SK-N-DZ (cell line): ENCODE data around the gene LCE1B. TPM values are rescaled to one million over a fixed set of nuclear protein-coding genes. Genes with fewer than 3 reads are reported as not detected.

Experiments used
- DNase-seq: peaks from one replicate; pipeline ENCODE4 v3.0.0-alpha.2; 2015; ENCODE audit warnings: low spot score
- polyA plus RNA-seq, 2 experiments: library from polyadenylated mRNA; depleted of rRNA; stranded (reverse); fragments of >200 nt; gene quantifications; 2 replicates each; pipeline ENCODE4 v1.2.3, GENCODE V29; 2014

LCE1B gene, protein sequence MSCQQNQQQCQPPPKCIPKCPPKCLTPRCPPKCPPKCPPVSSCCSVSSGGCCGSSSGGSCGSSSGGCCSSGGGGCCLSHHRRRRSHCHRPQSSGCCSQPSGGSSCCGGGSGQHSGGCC
- not detected in 2 replicates for polyA plus RNA-seq (2014; cell fraction: cytosol; rRNA removed)
- not detected in 2 replicates for polyA plus RNA-seq (2014; cell fraction: nucleus; rRNA removed)

DNA sequence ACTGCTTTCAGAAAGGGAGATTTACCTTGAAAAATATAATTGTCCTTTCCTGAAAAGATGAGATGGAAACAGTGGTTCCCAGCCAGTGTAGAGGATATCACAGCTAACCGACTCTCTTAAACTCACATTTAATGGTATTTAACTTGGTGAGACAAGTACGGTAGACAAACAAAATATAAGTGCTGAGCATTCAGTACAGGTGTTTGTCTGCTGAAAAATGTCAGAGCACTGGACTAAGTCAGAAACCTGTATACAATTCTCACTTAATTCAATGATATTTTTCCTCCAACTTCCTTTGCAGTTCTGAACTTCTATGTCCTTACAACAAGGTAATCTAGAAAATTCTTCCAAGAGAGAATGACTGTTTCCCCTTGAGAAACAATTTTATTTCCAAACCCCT lies at the start of gene LCE1B:
Gene LCE1B, plus strand, starts transcription at position 301 of the 400 bp plus-strand sequence. CDS start 476 bp downstream, outside the sequence.
- DNase-seq = no peak

DNA sequence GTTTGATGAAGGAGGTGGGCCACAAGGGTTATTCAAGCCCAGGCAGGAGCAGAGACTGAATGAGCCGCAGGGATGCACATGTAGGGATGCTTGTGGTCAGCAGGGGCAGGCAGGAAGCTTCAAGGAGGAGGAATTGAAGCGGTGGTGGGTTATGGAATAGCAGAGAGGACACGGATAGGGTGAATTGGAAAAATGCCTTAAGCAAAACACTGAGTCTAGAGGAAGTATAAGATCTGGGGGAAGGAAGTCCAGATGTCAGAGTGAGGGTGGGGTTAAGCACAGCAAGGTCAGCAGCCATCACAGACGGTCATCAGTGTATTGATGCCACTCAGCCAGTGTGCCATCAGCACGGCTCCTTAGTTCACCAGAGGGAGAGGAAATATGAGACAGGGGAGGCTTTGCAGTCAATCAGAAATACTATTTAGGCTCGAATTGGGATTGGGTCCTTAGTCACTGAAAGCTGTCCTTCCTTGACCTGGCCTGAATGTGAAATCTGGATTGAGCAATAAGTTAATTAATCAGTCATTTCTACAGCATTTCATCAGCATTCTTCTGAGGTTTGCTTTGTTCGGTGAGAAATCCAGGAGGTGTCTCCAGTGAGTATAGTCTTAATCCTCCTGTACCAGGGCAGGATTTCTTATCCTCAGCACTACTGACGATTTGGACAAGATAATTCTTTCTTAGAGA lies 42.8 kb upstream of the LCE1B start:
- DNase-seq = no peak

DNA sequence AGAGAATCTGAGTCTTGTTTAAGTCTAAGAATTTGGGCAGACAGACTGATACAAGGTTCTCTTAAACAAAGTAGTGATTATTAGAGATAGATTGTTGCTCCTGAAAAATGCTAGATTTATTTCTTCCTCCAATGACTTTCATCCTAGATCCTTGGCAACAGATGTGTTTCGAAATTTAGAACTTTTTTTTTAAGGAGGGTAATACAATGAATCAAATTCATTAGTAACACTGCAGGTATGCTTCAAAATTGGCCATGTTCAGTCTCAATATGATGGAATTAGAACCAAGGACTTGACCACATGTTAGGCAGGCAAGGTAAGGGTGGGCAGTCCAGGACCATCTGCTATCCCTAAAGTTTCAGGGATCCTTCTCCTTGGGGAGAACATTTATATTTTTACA lies 41.4 kb upstream of the LCE1B start:
- DNase-seq = no peak

DNA sequence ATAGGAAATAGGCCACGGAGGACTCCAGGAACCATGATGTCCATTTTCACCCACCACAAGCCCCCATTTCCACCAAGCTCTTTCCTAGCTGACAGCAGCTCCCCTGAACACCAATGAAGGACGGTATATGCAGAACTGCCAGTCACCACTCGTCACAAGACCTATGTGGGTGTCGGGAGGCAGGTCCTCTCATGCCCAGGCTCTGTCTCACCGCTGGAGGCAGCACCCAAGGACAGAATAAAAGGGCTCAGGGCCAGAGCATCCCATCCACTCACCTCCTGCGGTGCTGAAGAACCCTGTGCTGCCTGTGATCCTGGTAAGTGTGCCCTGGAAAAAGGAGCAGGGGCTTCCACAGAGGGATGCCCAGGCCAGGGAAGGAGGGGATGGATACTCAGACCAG lies 36.9 kb upstream of the LCE1B start, which contains the start of gene LCE1F:
Gene LCE1F, plus strand, starts transcription at position 266 of the 400 bp plus-strand sequence. CDS start 1,232 bp downstream, outside the sequence.
- DNase-seq = no peak

DNA sequence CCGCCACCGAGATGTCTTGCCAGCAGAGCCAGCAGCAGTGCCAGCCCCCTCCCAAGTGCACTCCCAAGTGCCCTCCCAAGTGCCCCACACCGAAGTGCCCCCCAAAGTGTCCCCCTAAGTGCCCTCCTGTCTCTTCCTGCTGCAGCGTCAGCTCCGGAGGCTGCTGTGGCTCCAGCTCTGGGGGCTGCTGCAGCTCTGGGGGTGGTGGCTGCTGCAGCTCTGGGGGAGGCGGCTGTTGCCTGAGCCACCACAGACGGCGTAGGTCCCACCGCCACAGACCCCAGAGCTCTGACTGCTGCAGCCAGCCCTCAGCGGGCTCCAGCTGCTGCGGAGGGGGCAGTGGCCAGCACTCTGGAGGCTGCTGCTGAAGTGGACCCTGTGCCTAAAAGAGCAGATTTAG lies 35.4 kb upstream of the LCE1B start:
- DNase-seq = no peak

DNA sequence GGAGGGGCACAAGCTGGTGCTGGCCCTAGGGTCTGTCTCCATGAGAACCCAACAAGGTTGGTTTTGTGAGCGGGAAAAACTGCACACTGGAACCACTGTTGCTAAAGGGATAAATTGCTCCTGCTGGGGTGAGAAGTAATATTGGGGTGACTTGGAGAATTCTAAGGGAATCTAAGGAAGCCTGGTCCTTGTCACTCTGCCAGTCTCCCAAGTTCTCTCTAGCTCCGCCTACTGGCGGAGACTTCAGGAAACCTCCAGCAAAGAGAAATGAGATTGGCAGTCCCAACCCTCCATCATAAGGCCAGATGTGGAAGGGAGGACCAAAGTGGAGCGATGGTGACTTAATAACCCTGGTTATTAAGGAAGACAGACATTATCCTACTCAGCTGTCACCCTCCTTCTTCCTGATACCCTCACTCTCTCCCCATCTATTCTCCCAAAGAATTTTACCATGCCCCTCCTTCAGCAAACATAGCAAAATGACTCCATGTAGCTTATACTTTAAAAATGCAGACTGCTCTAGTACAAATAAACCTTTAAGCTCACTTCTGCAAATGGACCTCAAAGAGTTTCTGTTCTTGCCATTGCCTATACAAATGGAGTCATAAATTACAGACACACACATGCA lies 34.1 kb upstream of the LCE1B start:
- DNase-seq = peak; percentile 33

DNA sequence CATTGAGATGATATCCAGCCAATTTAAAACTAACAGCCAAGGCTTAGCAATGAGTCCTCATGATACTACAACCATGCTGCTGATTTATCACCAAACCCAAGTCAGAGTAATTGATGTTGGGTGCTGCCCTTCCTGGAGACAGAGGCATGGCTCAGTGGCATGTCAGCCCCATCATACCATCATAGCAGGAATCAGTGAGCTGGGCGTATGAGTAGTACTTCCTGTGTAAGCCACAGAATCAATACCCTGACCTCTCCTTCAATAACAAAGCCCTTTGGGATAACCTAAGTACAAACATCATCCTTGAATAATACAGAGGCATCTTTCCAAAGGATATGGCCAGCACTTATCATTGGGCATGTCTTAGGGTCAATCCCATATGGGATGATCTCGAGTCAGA lies 28.7 kb upstream of the LCE1B start:
- DNase-seq = no peak

DNA sequence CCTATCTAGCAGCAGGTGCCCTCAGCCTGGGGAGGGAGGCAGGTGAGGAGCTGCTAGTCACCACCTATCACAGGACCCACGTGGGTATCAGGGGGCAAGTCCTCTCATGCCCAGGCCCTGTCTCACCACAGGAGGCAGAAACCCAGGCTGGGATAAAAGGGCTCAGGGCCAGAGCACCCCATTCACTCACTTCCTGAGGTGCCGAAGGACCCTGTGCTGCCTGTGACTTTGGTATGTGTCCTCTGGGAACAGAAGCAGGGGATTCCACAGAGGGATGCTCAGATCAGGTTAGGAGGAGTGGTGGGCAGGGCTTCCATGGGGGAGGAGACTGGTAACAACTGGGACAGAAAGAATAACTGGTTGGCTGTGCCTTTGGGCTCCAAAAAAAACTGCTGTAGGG lies 25.7 kb upstream of the LCE1B start, which contains the start of gene LCE1E:
Gene LCE1E, plus strand, starts transcription at position 181 of the 400 bp plus-strand sequence. CDS start 1,043 bp downstream, outside the sequence.
- no peak for DNase-seq

DNA sequence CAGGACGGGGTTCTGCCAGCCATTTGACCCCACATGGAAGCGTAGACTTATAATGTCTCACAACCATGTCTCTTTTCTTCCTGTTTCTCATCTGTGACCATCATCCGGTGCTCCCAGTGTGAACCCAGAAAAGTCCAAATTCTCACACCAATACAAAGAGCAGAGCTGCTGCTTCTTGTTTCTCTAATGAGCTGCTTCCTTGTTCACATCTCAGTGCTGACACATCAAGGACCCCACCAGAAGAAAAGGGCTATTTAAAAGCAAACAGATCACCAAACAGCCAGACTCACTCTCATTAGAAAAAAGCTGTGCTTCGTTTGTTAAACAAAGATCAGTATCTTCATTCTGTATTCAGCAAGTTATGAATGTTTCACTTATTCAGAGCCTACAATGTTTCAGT lies 16.1 kb upstream of the LCE1B start:
- DNase-seq = no peak

DNA sequence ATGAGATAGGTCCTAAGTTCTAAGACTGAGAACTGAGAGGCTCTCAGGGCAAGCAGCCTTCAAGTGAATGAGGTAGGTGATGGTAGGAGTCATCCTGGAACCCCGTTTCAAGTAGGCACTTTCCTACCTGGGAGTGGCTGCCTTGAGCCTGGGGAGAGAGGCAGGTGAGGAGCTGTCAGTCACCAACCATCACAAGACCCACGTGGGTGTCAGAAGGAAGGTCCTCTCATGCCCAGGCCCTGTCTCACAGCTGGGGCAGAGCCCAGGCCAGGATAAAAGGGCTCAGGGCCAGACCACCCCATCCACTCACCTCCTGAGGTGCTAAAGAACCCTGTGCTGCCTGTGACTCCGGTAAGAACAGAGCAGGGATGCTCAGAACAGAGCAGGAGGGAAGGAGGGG lies 15.3 kb upstream of the LCE1B start, which contains the start of gene LCE1D:
Gene LCE1D, plus strand, starts transcription at position 301 of the 400 bp plus-strand sequence. CDS start 1,074 bp downstream, outside the sequence.
- DNase-seq = no peak

DNA sequence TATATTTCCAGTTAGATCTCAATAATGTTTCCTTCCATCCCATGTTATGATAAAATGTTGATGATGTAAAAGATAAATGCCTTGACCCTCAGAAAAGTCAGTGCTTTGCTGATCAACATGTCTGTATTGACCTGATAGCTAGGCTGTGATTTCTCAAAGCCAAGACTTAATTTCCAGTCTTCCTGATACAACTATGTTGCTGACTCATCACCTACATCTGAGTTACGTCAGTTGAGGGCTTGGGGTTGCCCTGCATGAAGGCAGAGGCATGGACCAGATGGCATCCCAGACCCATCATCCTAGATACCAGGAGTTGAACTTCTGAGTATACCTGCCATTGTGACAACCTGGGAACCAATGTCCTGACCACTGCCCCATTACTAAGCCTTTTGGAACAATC lies 10.4 kb upstream of the LCE1B start:
- no peak for DNase-seq

DNA sequence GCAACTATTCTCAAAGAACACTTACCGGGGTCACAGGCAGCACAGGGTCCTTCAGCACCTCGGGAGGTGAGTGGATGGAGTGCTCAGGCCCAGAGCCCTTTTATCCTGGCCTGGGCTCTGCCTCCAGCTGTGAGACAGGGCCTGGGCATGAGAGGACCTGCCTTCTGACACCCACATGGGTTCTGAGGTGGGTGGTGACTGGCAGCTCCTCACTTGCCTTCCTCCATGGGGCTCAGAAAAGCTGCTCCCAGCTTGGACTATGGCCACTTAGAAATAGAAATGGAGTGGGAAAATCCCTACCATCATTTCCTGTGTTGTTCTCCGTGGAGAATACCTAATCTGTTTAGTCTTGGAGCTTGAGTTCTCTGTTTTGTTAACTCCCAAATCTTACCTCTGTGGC lies 5.2 kb upstream of the LCE1B start, which contains the start of gene LCE1C:
Gene LCE1C, minus strand, starts transcription at position 76 of the 400 bp plus-strand sequence. CDS start 1,173 bp downstream, outside the sequence.
- DNase-seq = no peak

DNA sequence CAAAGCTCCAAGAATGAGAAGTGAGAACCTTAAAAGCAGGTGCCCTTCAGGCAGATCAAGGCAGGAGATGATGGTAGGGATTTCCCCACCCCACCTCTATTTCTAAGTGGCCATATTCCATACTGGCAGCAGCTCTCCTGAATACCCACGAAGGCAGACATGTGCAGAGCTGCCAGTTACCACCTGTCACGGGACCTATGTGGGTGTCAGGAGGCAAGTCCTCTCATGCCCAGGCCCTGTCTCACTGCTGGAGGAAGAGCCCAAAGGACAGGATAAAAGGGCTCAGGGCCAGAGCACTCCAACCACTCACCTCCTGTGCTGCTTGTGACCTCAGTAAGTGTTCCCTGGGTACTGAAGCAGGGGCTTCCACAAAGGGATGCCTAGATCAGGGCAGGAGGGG lies 721 bp upstream of the LCE1B start:
- DNase-seq = no peak

DNA sequence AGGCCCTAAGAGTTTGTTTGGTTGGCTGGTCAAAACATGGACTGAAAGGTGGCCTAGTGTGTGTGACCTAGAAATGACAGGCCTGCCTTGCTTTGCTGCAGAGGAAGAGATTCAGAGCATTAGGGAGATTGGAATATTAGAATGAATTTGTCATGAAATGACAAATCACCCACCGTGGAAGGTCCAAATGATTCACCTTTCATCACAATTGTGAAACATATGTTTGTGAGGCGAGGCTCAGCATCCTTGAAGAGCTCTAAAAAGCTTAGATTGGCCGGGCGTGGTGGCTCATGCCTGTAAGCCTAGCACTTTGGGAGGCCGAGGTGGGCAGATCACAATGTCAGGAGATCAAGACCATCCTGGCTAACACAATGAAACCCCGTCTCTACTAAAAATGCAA lies 5.5 kb downstream of the LCE1B start:
- no peak for DNase-seq

DNA sequence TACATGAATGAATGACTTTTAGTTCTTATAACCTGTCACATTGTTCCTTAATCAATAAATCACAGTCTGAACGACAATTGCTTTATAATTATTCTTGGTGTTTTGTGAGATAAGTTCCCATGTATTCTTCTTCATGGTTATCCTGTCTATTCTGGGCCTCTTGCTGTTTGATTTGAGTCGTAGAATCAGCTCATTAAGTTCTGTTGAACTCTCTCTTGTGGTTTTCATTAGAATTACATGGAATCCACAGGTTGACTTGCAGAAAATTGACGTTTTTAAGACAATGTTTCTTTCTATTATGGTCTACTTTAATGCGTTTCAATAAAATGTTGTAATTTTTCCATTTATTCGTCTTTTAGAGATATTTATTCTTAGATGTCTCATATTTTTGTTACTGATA lies 11.5 kb downstream of the LCE1B start:
- no peak for DNase-seq

DNA sequence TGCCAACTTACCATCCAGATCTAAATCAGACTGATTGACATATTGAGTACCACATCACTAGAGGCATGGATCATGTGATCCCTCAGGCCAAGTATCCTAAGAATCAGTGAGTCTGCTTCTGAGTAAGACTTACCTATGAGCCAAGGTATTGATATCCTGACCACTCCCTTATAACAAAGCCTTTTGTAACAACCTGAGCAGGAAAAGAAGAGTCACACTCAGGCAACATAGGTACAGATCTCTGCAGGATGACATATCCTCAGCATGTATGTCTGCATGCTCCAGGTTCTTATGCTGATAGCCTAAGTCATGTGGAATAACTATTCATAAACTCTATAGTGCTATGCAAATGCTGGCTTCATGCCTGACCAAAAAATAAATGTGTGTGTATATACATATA lies 13.2 kb downstream of the LCE1B start:
- no peak for DNase-seq

DNA sequence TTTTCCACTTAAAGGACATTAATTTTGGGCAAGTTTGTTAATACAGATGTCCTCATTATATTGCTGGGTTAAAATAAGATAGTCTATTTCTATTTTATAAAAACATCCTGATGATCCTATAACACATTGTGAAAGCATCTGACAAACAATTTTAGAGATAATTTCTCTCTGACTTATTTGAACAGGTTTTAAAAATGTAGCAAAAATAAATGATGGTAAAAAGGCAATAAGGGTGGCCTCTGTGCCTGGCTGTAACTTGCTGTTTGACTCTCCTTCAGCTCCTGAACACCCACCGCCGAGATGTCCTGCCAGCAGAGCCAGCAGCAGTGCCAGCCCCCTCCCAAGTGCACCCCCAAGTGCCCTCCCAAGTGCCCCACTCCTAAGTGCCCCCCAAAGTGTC lies 15.4 kb downstream of the LCE1B start, which contains the start of gene LCE1A:
Gene LCE1A, plus strand, starts transcription at position 301 of the 400 bp plus-strand sequence. Its CDS starts 0 bp downstream, at position 301.
- no peak for DNase-seq

DNA sequence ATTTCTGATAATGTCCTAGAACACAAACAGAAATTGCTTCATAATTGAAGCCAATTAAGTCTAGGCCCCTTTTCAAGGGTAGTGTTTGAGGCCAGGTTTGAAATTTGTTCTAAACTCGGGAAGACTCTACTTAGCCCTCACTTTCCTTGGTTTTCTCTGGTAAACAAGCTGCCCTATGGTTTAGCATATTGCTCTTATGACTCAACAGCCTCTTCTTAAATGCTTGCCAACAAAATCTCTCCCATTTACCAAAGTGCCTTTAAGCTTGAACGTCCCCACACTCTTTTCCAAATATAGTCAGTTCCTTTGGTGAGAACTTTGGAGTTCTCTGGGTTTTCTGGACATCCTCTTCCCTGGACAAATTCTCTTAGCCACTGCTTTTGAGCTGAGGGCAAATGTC lies 25.1 kb downstream of the LCE1B start:
- DNase-seq = no peak

DNA sequence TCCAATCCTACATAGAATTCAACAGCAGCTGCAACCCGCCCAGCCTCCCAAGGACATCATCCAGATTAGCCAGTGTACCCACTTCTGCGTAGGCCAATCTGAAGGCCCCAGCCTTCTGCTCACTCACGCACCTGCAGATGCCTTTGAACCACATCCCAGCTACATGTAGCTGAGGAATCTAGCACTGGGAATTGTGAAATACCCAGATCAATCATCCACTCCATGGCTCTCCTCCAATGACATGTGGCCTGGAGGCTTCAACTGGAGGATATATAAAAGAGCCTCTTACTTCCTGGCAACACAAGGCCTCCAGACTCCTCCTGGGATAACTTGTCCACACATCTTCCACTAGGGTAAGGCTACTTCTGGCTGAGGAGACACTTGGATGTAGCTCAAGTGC lies 30.8 kb downstream of the LCE1B start, which contains the start of gene LCE6A:
Gene LCE6A, plus strand, starts transcription at position 301 of the 400 bp plus-strand sequence. CDS start 665 bp downstream, outside the sequence.
- DNase-seq = no peak

DNA sequence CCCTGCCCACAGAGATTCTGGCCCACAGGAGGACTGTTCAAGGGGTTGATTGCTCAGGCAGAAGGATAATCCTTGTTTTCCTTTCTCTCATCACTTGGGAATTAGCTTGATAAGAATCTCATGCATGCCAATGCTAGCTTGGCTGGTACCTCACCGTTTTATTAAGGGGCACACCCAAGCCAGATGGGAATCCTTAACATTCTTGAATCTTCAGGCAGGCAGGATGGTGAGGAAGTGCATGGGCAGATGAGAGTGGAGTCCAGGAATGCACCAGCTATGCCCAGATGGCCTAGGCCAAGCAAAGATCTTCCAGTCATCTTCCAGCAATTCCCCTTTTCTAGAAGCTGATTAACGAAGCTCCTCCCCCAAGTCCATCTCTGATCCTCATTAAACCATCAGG lies 43.9 kb downstream of the LCE1B start:
- DNase-seq = no peak

DNA sequence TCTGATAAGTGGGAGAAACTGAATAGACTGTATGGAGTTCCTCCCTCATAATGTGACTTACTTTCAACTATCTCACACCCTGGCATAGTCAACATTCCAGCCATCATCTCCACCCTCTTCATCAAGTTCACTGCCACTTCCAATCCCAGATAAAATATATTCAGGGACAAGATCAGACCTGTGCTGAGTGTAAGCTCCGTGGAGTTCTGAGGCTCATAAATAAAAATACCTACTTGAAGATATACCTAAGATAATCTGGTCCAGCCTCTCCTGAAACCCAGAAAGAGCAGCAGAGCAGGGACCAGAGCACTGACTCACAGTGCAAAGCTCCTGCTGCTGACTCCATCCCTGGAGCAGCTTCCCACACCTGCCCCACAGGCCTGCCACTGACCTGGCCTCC lies 46.3 kb downstream of the LCE1B start:
- no peak for DNase-seq

DNA sequence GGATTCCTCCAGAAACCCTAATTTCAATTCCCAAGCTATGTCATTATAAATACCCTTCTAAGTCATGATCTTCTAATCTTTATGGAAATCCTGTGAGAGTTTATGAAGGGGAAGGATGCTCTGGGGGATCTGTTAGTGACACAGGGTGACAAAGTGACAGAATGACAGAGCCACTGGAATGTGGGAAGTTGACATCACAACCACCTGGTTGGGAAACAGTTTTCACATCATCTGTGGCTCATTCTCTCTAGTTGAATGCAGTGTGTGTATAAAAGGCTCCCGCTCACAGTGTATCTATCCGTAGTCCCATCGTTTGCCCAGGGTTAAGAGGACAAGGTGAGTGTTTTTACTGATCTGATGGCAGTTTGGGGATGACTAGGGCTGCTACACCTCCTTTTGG lies 47.9 kb downstream of the LCE1B start, which contains the start of gene LCE7A:
Gene LCE7A, plus strand, starts transcription at position 301 of the 400 bp plus-strand sequence. CDS start 702 bp downstream, outside the sequence.
- no peak for DNase-seq
